Parathyroid adenoma (tissue), 2 donors: ENCODE results near the gene CABLES2.

ENCODE experiments used
- H2AFZ ChIP-seq: fragments of 300-600 bp; sonication (generic); one replicate; pipeline ENCODE4 v1.7.0; 2017; ENCODE audit warnings: antibody characterized with exemption, mild to moderate bottlenecking
- H3K27ac ChIP-seq: fragments of 300-600 bp; sonication (generic); one replicate; pipeline ENCODE4 v1.7.0; 2017
- H3K27me3 ChIP-seq: fragments of 300-600 bp; sonication (generic); one replicate; pipeline ENCODE4 v1.7.0; 2017; ENCODE audit warnings: low read length; ENCODE audit not compliant: control insufficient read depth, insufficient read depth
- H3K36me3 ChIP-seq: fragments of 300-600 bp; sonication (generic); one replicate; pipeline ENCODE4 v1.7.0; 2017; ENCODE audit warnings: low read length; ENCODE audit not compliant: control insufficient read depth, insufficient read depth
- H3K4me1 ChIP-seq: fragments of 300-600 bp; sonication (generic); one replicate; pipeline ENCODE4 v1.7.0; 2017; ENCODE audit warnings: control low read depth
- H3K4me2 ChIP-seq: fragments of 300-600 bp; sonication (generic); one replicate; pipeline ENCODE4 v1.7.0; 2017; ENCODE audit warnings: low read length
- H3K4me3 ChIP-seq: fragments of 300-600 bp; sonication (generic); one replicate; pipeline ENCODE4 v1.7.0; 2017; ENCODE audit warnings: low read depth, low read length
- H3K79me2 ChIP-seq: fragments of 300-600 bp; sonication (generic); one replicate; pipeline ENCODE4 v1.7.0; 2017; ENCODE audit warnings: control low read depth
- H3K9ac ChIP-seq: fragments of 300-600 bp; sonication (generic); one replicate; pipeline ENCODE4 v1.7.0; 2017; ENCODE audit warnings: mild to moderate bottlenecking
- H3K9me3 ChIP-seq: fragments of 300-600 bp; sonication (generic); one replicate; pipeline ENCODE4 v1.7.0; 2017; ENCODE audit warnings: low read length; ENCODE audit not compliant: control insufficient read depth
- TF ChIP-seq, protein P1 (sequence below): fragments of 300-600 bp; sonication (generic); IDR thresholded peaks from one replicate; pipeline ENCODE4 v1.7.0; 2017; ENCODE audit warnings: antibody characterized with exemption, mild to moderate bottlenecking
- donor health status: primary hyperparathyroidism.

The CABLES2 gene

DNA sequence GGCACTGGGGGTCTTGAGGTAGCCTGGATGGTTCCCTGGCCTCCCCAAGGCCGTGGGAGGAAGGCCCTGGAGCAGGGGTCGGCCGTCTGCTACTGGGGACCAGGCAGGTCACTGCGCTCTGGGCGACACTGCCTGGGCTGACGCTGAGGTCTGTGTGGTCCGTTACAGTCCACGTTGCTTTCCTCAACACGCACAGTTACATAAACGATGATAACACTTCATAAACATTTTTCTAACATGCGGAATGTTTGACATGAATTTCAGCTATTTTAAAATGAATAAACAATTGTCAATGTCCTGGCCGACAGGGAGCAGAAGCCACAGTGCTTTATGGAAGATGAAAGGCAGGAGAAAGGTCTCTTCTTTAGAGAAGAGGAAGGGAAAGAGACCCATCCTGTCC, 30.4 kb upstream of the CABLES2 start:
- TF ChIP-seq, protein P1, sequence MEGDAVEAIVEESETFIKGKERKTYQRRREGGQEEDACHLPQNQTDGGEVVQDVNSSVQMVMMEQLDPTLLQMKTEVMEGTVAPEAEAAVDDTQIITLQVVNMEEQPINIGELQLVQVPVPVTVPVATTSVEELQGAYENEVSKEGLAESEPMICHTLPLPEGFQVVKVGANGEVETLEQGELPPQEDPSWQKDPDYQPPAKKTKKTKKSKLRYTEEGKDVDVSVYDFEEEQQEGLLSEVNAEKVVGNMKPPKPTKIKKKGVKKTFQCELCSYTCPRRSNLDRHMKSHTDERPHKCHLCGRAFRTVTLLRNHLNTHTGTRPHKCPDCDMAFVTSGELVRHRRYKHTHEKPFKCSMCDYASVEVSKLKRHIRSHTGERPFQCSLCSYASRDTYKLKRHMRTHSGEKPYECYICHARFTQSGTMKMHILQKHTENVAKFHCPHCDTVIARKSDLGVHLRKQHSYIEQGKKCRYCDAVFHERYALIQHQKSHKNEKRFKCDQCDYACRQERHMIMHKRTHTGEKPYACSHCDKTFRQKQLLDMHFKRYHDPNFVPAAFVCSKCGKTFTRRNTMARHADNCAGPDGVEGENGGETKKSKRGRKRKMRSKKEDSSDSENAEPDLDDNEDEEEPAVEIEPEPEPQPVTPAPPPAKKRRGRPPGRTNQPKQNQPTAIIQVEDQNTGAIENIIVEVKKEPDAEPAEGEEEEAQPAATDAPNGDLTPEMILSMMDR, result no peak
- H3K9ac ChIP-seq, result no peak overlapping the region
- no peaks in the 10 kb centered on the region for H3K27me3 ChIP-seq
- no peak overlapping the region for H3K27ac ChIP-seq
- H3K79me2 ChIP-seq, result no peaks in the 10 kb centered on the region
- no peaks in the 10 kb centered on the region for H3K9me3 ChIP-seq
- no peaks in the 10 kb centered on the region for H3K4me1 ChIP-seq
- H3K4me2 ChIP-seq, result no peak overlapping the region
- H3K4me3 ChIP-seq, result no peak overlapping the region
- H3K36me3 ChIP-seq, result no peaks in the 10 kb centered on the region
- H2AFZ ChIP-seq, result no peak overlapping the region

DNA sequence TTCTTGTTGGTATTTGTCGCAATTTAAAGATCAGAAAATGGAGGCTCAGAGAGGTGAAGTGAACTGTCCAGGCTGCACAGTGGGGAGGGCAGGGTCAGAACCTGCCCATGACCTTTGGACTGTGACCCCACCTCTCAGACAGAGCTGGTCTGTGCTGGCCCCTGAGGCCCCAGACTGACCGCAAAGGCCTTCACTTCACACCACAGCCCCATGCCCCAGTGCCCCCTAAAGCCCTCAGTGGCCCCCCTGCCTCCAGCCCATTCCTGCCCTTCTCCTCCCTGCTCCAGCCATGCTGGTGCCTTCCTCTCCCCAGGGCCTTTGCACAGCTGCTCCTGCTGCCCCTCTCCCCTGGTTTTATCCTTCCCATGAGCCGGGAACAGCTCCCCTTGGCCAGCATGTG, 29.6 kb upstream of the CABLES2 start:
- no peak overlapping the region for H3K9ac ChIP-seq
- H3K79me2 ChIP-seq, result no peaks in the 10 kb centered on the region
- H3K27ac ChIP-seq, result no peak overlapping the region
- H3K4me2 ChIP-seq, result no peak overlapping the region
- no peaks in the 10 kb centered on the region for H3K27me3 ChIP-seq
- no peaks in the 10 kb centered on the region for H3K36me3 ChIP-seq
- TF ChIP-seq, protein P1, result no peak
- H3K4me3 ChIP-seq, result no peak overlapping the region
- no peaks in the 10 kb centered on the region for H3K9me3 ChIP-seq
- H3K4me1 ChIP-seq, result no peaks in the 10 kb centered on the region
- no peak overlapping the region for H2AFZ ChIP-seq

DNA sequence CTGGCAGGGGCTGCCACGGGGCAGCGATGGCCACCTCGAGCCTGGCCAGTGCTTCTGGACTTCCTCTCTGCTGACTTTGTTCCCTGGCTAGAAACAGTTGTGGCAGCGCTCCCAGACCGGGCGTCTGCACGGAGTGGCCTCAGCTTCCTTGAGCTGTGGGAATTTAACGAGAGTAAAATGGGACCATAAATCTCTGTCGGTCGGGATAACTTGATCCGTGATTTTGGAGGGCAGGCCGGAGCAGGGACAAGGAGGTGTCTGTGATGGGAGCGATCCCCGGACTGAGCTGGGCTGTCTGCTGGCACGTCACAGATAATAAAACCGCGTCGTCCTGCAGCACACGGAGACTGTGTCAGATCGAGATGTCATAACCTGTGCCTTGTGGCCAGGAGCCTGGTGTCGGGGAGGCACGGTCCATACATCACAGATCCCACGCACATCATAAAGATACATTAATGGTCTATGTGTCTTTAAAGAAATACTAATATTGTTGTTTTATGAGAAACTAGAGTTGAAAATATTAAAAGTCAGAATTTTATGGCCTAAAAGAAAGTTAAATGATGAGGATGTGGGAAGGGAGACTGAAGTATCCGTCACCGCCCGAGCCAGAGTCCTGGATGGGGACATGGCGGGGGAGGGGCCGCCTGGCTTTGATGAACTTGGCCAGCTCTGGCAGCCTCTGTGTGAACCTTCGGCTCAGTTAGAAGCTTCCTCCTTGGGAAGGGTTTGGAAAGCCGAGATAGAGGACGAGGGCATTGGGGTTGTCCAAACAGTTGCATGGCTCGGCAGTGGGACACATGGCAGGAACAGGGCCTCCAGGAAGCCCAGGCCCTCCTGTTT, 26.8 kb upstream of the CABLES2 start:
- Histone ChIP-seq H3K4me2 (no peak overlapping the region), H3K27me3 (no peaks in the 10 kb centered on the region), H3K4me3 (no peak overlapping the region), H3K9ac (no peak overlapping the region), H3K4me1 (no peaks in the 10 kb centered on the region), H3K9me3 (no peaks in the 10 kb centered on the region), H2AFZ (no peak overlapping the region), H3K27ac (no peak overlapping the region), H3K79me2 (no peaks in the 10 kb centered on the region), H3K36me3 (no peaks in the 10 kb centered on the region)
- TF ChIP-seq, protein P1, result no peak

DNA sequence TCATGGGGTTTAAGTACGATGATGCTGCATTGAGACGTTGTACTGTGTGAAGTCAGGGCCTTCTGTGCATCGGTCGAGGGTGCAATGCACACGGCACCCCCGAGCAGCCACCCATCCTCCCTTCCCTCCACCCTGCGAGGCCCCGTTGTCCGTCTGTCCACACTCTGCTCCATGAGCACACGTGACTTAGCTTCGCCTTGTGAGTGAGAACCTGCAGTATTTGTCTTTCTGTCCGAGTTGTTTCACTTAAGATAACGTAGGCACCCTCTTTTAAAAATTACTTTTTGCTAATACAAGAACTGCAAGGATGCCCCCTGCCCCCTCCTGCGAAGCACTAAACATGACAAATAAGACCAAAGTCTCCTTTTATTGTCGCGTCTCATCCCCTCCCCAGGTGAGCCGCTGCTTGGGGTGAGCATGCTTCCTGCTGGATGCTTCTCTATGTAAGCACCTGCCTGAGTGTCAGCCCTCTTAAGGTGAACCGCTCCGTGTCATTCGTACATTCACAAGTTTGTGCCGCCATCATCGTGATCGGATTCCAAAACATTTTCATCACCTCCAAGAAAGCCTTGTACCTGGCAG, 23.9 kb upstream of the CABLES2 start:
- no peak overlapping the region for H3K4me3 ChIP-seq
- no peak overlapping the region for H3K9ac ChIP-seq
- no peak overlapping the region for H3K4me2 ChIP-seq
- H2AFZ ChIP-seq, result peak overlapping the region; percentile 53
- no peaks in the 10 kb centered on the region for H3K36me3 ChIP-seq
- no peak overlapping the region for H3K27ac ChIP-seq
- H3K9me3 ChIP-seq, result no peaks in the 10 kb centered on the region
- TF ChIP-seq, protein P1, result no peak
- no peaks in the 10 kb centered on the region for H3K79me2 ChIP-seq
- H3K4me1 ChIP-seq, result peaks cover 21% of the 10 kb centered on the region
- H3K27me3 ChIP-seq, result no peaks in the 10 kb centered on the region
